Panc1 (cell line): ENCODE data around the gene INPPL1. TPM values are rescaled to one million over a fixed set of nuclear protein-coding genes. Genes with fewer than 3 reads are reported as not detected.
A peak's percentile ranks its signal among the peaks of the same experiment; 100 is the strongest.

ENCODE experiments used
- ATAC-seq: fragments of 200-7000 bp; cut with Tn5 transposase; 2 replicates; pipeline ENCODE4 v1.9.1; 2020; ENCODE audit warnings: mild to moderate bottlenecking, moderate library complexity
- BruUV-seq: library from RNA; stranded (reverse); fragments of 400-500 nt; replicated peaks from 2 replicates; lab custom pipeline; 2021; lab: Mats Ljungman, UMichigan
- CTCF ChIA-PET: fragments of 300-600 bp; sonication (Branson Sonifier 250); formaldehyde crosslinking; loops from one replicate; lab custom pipeline; 2022; ENCODE audit warnings: antibody characterized with exemption; lab: Charles Lee
- POLR2A ChIA-PET: fragments of 300-600 bp; sonication (Branson Sonifier 250); formaldehyde crosslinking; loops from one replicate; lab custom pipeline; 2022; ENCODE audit warnings: antibody characterized with exemption; lab: Charles Lee
- DNase-seq: peaks from one replicate; pipeline ENCODE4 v3.0.0-alpha.2; 2010; ENCODE audit warnings: low read depth, low spot score
- H3K27ac ChIP-seq: 2 replicates; pipeline ENCODE4 v1.5.1; 2011; ENCODE audit warnings: mild to moderate bottlenecking, low read length, inconsistent platforms
- H3K27me3 ChIP-seq: fragments of 200-500 bp; sonication (Bioruptor generic); 2 replicates; pipeline ENCODE4 v1.6.0; 2014; ENCODE audit warnings: low read length, inconsistent platforms; ENCODE audit not compliant: control insufficient read depth, insufficient read depth
- H3K36me3 ChIP-seq: fragments of 200-500 bp; sonication (Bioruptor generic); 2 replicates; pipeline ENCODE4 v1.5.1; 2014; ENCODE audit warnings: inconsistent platforms, mild to moderate bottlenecking, low read length, moderate library complexity; ENCODE audit not compliant: control insufficient read depth, insufficient read depth
- H3K4me1 ChIP-seq: 2 replicates; pipeline ENCODE4 v1.5.1; 2011; ENCODE audit warnings: inconsistent platforms, mild to moderate bottlenecking, low read length, moderate library complexity; ENCODE audit not compliant: control insufficient read depth, insufficient read depth
- H3K4me3 ChIP-seq, 2 experiments: 2 replicates each; pipeline ENCODE4 v1.5.1; 2011 to 2012; ENCODE audit warnings: low read depth in 2 of 2, low read length in 2 of 2, mild to moderate bottlenecking in 2 of 2, inconsistent platforms in 1 of 2, moderate library complexity in 1 of 2
- H3K9me3 ChIP-seq: fragments of 200-500 bp; sonication (Bioruptor generic); 2 replicates; pipeline ENCODE4 v1.5.1; 2014; ENCODE audit warnings: low read depth, mild to moderate bottlenecking, inconsistent platforms, low read length, moderate library complexity; ENCODE audit not compliant: control insufficient read depth, insufficient read depth
- CTCF ChIP-seq: fragments of 450-650 bp; IDR thresholded peaks from 2 replicates; pipeline ENCODE4 v1.5.1; 2017; ENCODE audit warnings: mild to moderate bottlenecking
- POLR2AphosphoS5 ChIP-seq: IDR thresholded peaks from 2 replicates; pipeline ENCODE4 v1.6.1; 2012; ENCODE audit warnings: mild to moderate bottlenecking, low read depth, low read length, moderate library complexity
- SIN3A ChIP-seq: IDR thresholded peaks from 2 replicates; pipeline ENCODE4 v1.6.1; 2012; ENCODE audit warnings: low read depth, mild to moderate bottlenecking, low read length, moderate library complexity, borderline replicate concordance; ENCODE audit not compliant: insufficient read depth
- TCF7L2 ChIP-seq: IDR thresholded peaks from 2 replicates; pipeline ENCODE4 v1.6.1; 2011; ENCODE audit warnings: mild to moderate bottlenecking, low read depth, low read length, inconsistent platforms
- in situ Hi-C: cut with HindIII; loops from 2 replicates; pipeline ENCODE4 v1.10.0; 2016; ENCODE audit warnings: low sequenced_read_pairs, low pct_unique_long_range_greater_than_20kb
- intact Hi-C: fragments of 100-400 bp; cut with micrococcal nuclease; formaldehyde crosslinking; loops from one replicate; pipeline ENCODE4 v1.10.0; 2022; ENCODE audit not compliant: unreplicated experiment
- total RNA-seq: library from RNA; stranded (reverse); gene quantifications from one replicate; pipeline ENCODE4 v1.2.1, GENCODE V29; 2021; ENCODE audit not compliant: unreplicated experiment
- TF ChIP-seq, protein P1 (sequence below), 2 experiments: IDR thresholded peaks; 2 replicates each; pipeline ENCODE4 v1.6.1; 2011 to 2012; ENCODE audit warnings: low read depth in 2 of 2, control low read depth in 1 of 2, low read length in 1 of 2, mild to moderate bottlenecking in 1 of 2, moderate library complexity in 1 of 2; ENCODE audit not compliant: insufficient read depth in 1 of 2

The INPPL1 gene
- total RNA-seq, 1 experiment from 2014 or later: 298 TPM

DNA sequence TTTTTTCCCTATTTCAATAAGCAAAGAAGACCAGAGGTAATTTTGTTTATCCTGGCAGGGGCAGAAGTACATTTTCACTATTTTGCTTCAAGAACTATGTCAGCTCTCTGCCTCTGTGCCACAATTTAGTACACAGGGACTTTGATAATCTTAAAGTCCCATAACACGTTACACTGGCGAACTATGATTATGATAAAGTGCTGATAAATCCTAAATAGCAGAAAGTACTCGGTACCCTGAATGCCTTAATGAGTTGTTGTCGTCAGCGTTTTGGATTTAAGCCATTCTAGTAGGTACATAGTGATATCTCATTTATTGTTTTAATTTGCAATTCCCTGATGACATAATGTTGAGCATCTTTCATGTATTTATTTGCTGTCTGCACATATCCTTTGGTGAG lies 36.0 kb downstream of the INPPL1 start:
- no peak overlapping the region for H3K4me3 ChIP-seq
- TF ChIP-seq POLR2AphosphoS5 (no peak), TCF7L2 (no peak), SIN3A (no peak), CTCF (no peak)
- TF ChIP-seq, protein P1, sequence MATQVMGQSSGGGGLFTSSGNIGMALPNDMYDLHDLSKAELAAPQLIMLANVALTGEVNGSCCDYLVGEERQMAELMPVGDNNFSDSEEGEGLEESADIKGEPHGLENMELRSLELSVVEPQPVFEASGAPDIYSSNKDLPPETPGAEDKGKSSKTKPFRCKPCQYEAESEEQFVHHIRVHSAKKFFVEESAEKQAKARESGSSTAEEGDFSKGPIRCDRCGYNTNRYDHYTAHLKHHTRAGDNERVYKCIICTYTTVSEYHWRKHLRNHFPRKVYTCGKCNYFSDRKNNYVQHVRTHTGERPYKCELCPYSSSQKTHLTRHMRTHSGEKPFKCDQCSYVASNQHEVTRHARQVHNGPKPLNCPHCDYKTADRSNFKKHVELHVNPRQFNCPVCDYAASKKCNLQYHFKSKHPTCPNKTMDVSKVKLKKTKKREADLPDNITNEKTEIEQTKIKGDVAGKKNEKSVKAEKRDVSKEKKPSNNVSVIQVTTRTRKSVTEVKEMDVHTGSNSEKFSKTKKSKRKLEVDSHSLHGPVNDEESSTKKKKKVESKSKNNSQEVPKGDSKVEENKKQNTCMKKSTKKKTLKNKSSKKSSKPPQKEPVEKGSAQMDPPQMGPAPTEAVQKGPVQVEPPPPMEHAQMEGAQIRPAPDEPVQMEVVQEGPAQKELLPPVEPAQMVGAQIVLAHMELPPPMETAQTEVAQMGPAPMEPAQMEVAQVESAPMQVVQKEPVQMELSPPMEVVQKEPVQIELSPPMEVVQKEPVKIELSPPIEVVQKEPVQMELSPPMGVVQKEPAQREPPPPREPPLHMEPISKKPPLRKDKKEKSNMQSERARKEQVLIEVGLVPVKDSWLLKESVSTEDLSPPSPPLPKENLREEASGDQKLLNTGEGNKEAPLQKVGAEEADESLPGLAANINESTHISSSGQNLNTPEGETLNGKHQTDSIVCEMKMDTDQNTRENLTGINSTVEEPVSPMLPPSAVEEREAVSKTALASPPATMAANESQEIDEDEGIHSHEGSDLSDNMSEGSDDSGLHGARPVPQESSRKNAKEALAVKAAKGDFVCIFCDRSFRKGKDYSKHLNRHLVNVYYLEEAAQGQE (IDR thresholded peaks at IDR 0.05; ENCODE audit: insufficient read depth in 1 of 2, low read depth in 2 of 2, low read length in 1 of 2): no peak
- in situ Hi-C loops (no loop called here), intact Hi-C loops (no loop called here)
- no peaks in the 10 kb centered on the region for H3K36me3 ChIP-seq
- no peaks in the 10 kb centered on the region for H3K4me1 ChIP-seq
- DNase-seq (no peak), ATAC-seq (no peak)
- H3K27ac ChIP-seq: no peak overlapping the region
- H3K27me3 ChIP-seq: peaks cover 7% of the 10 kb centered on the region
- no peaks in the 10 kb centered on the region for H3K9me3 ChIP-seq
- ChIA-PET POLR2A (no interaction called here), CTCF (no interaction called here)
- no TSS peak for BruUV-seq

GRCh38 chr11:72263361-72263760 lies 38.8 kb downstream of the INPPL1 start:
- DNase-seq: no peak
- peak; percentile 65; the same call in 1 of the 2 replicates for ATAC-seq
- in situ Hi-C loops: no loop called here

More at GRCh38 chr11:72263361-72263760, 38.8 kb downstream of the INPPL1 start:
- H3K27me3 ChIP-seq: peaks cover 9% of the 10 kb centered on the region; the same call in 1 of the 2 replicates
- intact Hi-C loops: no loop called here
- CTCF ChIA-PET: no interaction called here
- no peak overlapping the region for H3K27ac ChIP-seq
- H3K4me1 ChIP-seq: no peaks in the 10 kb centered on the region
- no peak for TF ChIP-seq CTCF
- TF ChIP-seq SIN3A: no peak
- TF ChIP-seq POLR2AphosphoS5: no peak
- TF ChIP-seq, protein P1 (IDR thresholded peaks at IDR 0.05; ENCODE audit: insufficient read depth in 1 of 2, low read depth in 2 of 2, low read length in 1 of 2): no peak
- no peak for TF ChIP-seq TCF7L2
- no peak overlapping the region for H3K4me3 ChIP-seq
- no peaks in the 10 kb centered on the region for H3K9me3 ChIP-seq
- no peaks in the 10 kb centered on the region for H3K36me3 ChIP-seq
- POLR2A ChIA-PET: no interaction called here
- no TSS peak for BruUV-seq
